ENCODE data around the gene IRF5. TPM values are rescaled to one million over a fixed set of nuclear protein-coding genes. Genes with fewer than 3 reads are reported as not detected.
A peak's percentile ranks its signal among the peaks of the same experiment; 100 is the strongest.
"Not testable (repeated sequence)": the region's sequence is repeated elsewhere in the genome, so short reads cannot be mapped to it uniquely, and the experiment has no call there.

Gene IRF5
- total RNA-seq, 2 donors from 2014 or later = 5.0 to 9.7 TPM

- TF ChIP-seq CTCF (IDR thresholded peaks at IDR 0.05) = no peak
- Histone ChIP-seq H3K36me3 (no peaks in the 10 kb centered on the region), H3K9ac (ENCODE audit: low read depth in 2 of 2, low read length in 2 of 2) (peak overlapping the region; percentile 24 to 51), H3K4me3 (peak overlapping the region; percentile 80), H3K9me3 (no peaks in the 10 kb centered on the region), H3K27me3 (no peaks in the 10 kb centered on the region), H3K27ac (peak overlapping the region; percentile 27), H3K4me1 (peaks cover 3% of the 10 kb centered on the region)
- intact Hi-C loops (cut with DNase I) = no loop called here
- no peak for DNase-seq
Measured at GRCh38 chr7:128939075-128939860, 1.5 kb downstream of the IRF5 start.

- no peaks in the 10 kb centered on the region for H3K27me3 ChIP-seq
- H3K4me1 ChIP-seq = peaks cover 3% of the 10 kb centered on the region
- no peak overlapping the region for H3K9ac ChIP-seq (ENCODE audit: low read depth in 2 of 2, low read length in 2 of 2)
- intact Hi-C loops (cut with DNase I) = no loop called here
- H3K27ac ChIP-seq = peak overlapping the region; percentile 55
- no peak for DNase-seq
- peak overlapping the region; percentile 11 for H3K4me3 ChIP-seq
- H3K9me3 ChIP-seq = no peaks in the 10 kb centered on the region
- no peaks in the 10 kb centered on the region for H3K36me3 ChIP-seq
- TF ChIP-seq CTCF (IDR thresholded peaks at IDR 0.05) = no peak
Measured at GRCh38 chr7:128939861-128940410, 2.2 kb downstream of the IRF5 start.

- Histone ChIP-seq H3K27me3 (no peaks in the 10 kb centered on the region), H3K4me3 (peak overlapping the region; percentile 11), H3K27ac (peak overlapping the region; percentile 55), H3K36me3 (no peaks in the 10 kb centered on the region), H3K4me1 (peaks cover 3% of the 10 kb centered on the region), H3K9ac (ENCODE audit: low read depth in 2 of 2, low read length in 2 of 2) (peak overlapping the region; percentile 34 to 43), H3K9me3 (no peaks in the 10 kb centered on the region)
- no peak for TF ChIP-seq CTCF (IDR thresholded peaks at IDR 0.05)
- intact Hi-C loops (cut with DNase I) = no loop called here
- peak; percentile 54 for DNase-seq
Measured at GRCh38 chr7:128940494-128941322, 3.0 kb downstream of the IRF5 start.

- no peaks in the 10 kb centered on the region for H3K27me3 ChIP-seq
- TF ChIP-seq CTCF (IDR thresholded peaks at IDR 0.05) = no peak
- peak overlapping the region in 1 of 2 donors; percentile 43 for H3K9ac ChIP-seq (ENCODE audit: low read depth in 2 of 2, low read length in 2 of 2)
- H3K27ac ChIP-seq = no peak overlapping the region
- H3K36me3 ChIP-seq = no peaks in the 10 kb centered on the region
- no peaks in the 10 kb centered on the region for H3K9me3 ChIP-seq
- intact Hi-C loops (cut with DNase I) = no loop called here
- H3K4me1 ChIP-seq = peaks cover 3% of the 10 kb centered on the region
- DNase-seq = no peak
- no peak overlapping the region for H3K4me3 ChIP-seq
Measured at GRCh38 chr7:128941323-128941890, 3.7 kb downstream of the IRF5 start.

- intact Hi-C loops (cut with DNase I) = no loop called here
- TF ChIP-seq CTCF (IDR thresholded peaks at IDR 0.05) = no peak
- Histone ChIP-seq H3K4me3 (no peak overlapping the region), H3K4me1 (peaks cover 3% of the 10 kb centered on the region), H3K9me3 (no peaks in the 10 kb centered on the region), H3K27me3 (no peaks in the 10 kb centered on the region), H3K9ac (ENCODE audit: low read depth in 2 of 2, low read length in 2 of 2) (no peak overlapping the region), H3K27ac (no peak overlapping the region), H3K36me3 (no peaks in the 10 kb centered on the region)
- DNase-seq = no peak
Measured at GRCh38 chr7:128941946-128942526, 4.3 kb downstream of the IRF5 start.

GRCh38 chr7:128943251-128943650, 5.5 kb downstream of the IRF5 start:
- H3K36me3 ChIP-seq; H3K4me3 ChIP-seq; intact Hi-C loops (cut with DNase I); DNase-seq; H3K9me3 ChIP-seq; H3K27ac ChIP-seq; H3K27me3 ChIP-seq; H3K4me1 ChIP-seq; H3K9ac ChIP-seq (ENCODE audit: low read depth in 2 of 2, low read length in 2 of 2): not testable (repeated sequence)
